HG03097 (cell line): Measurements from ENCODE around the gene ARHGAP15.
"Not testable (repeated sequence)": the region's sequence is repeated elsewhere in the genome, so short reads cannot be mapped to it uniquely, and the experiment has no call there.

Experiments used
- ATAC-seq: cut with Tn5 transposase; IDR thresholded peaks from one replicate; pipeline ENCODE4 v1.9.1; 2021; ENCODE audit not compliant: unreplicated experiment, low FRiP score

The ARHGAP15 gene

GRCh38 chr2:143128681-143129580 is at the start of gene ARHGAP15:
Gene ARHGAP15 (plus strand): TSS chr2:143129419.
- ATAC-seq = peak; percentile 83

GRCh38 chr2:143081616-143082015 is 47.6 kb upstream of the ARHGAP15 start:
- ATAC-seq = no peak

GRCh38 chr2:143083636-143084035 is 45.6 kb upstream of the ARHGAP15 start:
- peak; percentile 40 for ATAC-seq

GRCh38 chr2:143084462-143084861 is 44.8 kb upstream of the ARHGAP15 start:
- ATAC-seq = no peak

GRCh38 chr2:143085125-143085784 is 44.0 kb upstream of the ARHGAP15 start:
- peak; percentile 58 for ATAC-seq

GRCh38 chr2:143087033-143087432 is 42.2 kb upstream of the ARHGAP15 start:
- no peak for ATAC-seq

- no peak for ATAC-seq
These were observed 40.8 kb upstream of the ARHGAP15 start for GRCh38 chr2:143088388-143088787.

GRCh38 chr2:143089520-143089919 is 39.7 kb upstream of the ARHGAP15 start:
- not testable (repeated sequence) for ATAC-seq

GRCh38 chr2:143110758-143111428 is 18.3 kb upstream of the ARHGAP15 start:
- ATAC-seq = peak; percentile 80

GRCh38 chr2:143117225-143117624 is 12.0 kb upstream of the ARHGAP15 start:
- no peak for ATAC-seq

- ATAC-seq = no peak
These were observed 8.1 kb upstream of the ARHGAP15 start for GRCh38 chr2:143121079-143121478.

- no peak for ATAC-seq
These were observed 7.3 kb upstream of the ARHGAP15 start for GRCh38 chr2:143121957-143122356.

- no peak for ATAC-seq
These were observed 5.3 kb upstream of the ARHGAP15 start for GRCh38 chr2:143123911-143124310.

- no peak for ATAC-seq
These were observed 4.8 kb upstream of the ARHGAP15 start for GRCh38 chr2:143124445-143124844.

GRCh38 chr2:143125717-143126116 is 3.5 kb upstream of the ARHGAP15 start:
- ATAC-seq = no peak

GRCh38 chr2:143132355-143132754 is 3.1 kb downstream of the ARHGAP15 start:
- no peak for ATAC-seq

- no peak for ATAC-seq
These were observed 4.6 kb downstream of the ARHGAP15 start for GRCh38 chr2:143133783-143134182.

- ATAC-seq = no peak
These were observed 9.1 kb downstream of the ARHGAP15 start for GRCh38 chr2:143138292-143138691.

GRCh38 chr2:143139835-143140393 is 10.7 kb downstream of the ARHGAP15 start:
- ATAC-seq = no peak

- peak; percentile 70 for ATAC-seq
These were observed 11.8 kb downstream of the ARHGAP15 start for GRCh38 chr2:143140864-143141661.
